Gastroesophageal sphincter (tissue), 4 donors: ENCODE data around the gene NCKAP5. TPM values are rescaled to one million over a fixed set of nuclear protein-coding genes. Genes with fewer than 3 reads are reported as not detected.

Experiments
- ATAC-seq: fragments of 150-250 bp; one replicate; pipeline ENCODE4 v1.9.1; 2016; ENCODE audit warnings: mild to moderate bottlenecking, moderate library complexity
- H3K27ac ChIP-seq, 4 donors: fragments of 200-600 bp; sonication (generic) in 3 of 4; 1 replicate in 3 of 4; 2 replicates in 1 of 4; pipeline ENCODE4 v1.5.1; 2016 to 2019
- H3K27me3 ChIP-seq: fragments of 200-600 bp; sonication (generic); one replicate; pipeline ENCODE4 v1.5.1; 2019
- H3K36me3 ChIP-seq, 2 donors: fragments of 200-600 bp; sonication (generic); one replicate each; pipeline ENCODE4 v1.5.1; 2019; ENCODE audit warnings: control low read depth in 1 of 2
- H3K4me1 ChIP-seq, 3 donors: fragments of 200-600 bp; sonication (generic); 1 replicate in 2 of 3; 2 replicates in 1 of 3; pipeline ENCODE4 v1.5.1; 2016 to 2019; ENCODE audit warnings: control low read depth in 2 of 3
- H3K4me3 ChIP-seq, 2 donors: fragments of 200-600 bp; sonication (generic); one replicate each; pipeline ENCODE4 v1.5.1; 2019; ENCODE audit warnings: mild to moderate bottlenecking in 1 of 2, moderate library complexity in 1 of 2
- H3K9me3 ChIP-seq, 3 donors: fragments of 200-600 bp; sonication (generic); one replicate each; pipeline ENCODE4 v1.5.1; 2017 to 2019; ENCODE audit warnings: control low read depth in 2 of 3
- CTCF ChIP-seq, 4 experiments: fragments of 200-600 bp in 2 of 4; fragments of 450-650 bp in 2 of 4; sonication (generic) in 1 of 4; IDR thresholded peaks; one replicate each; pipeline ENCODE4 v1.5.1; 2017 to 2019; ENCODE audit warnings: antibody characterized with exemption in 4 of 4, mild to moderate bottlenecking in 2 of 4, moderate library complexity in 2 of 4
- EP300 ChIP-seq: sonication (generic); formaldehyde crosslinking; IDR thresholded peaks from one replicate; pipeline ENCODE4 v1.6.1; 2017; ENCODE audit warnings: antibody characterized with exemption, mild to moderate bottlenecking
- POLR2A ChIP-seq, 2 donors: fragments of 450-650 bp; IDR thresholded peaks; one replicate each; pipeline ENCODE4 v1.6.1; 2017; ENCODE audit warnings: antibody characterized with exemption in 2 of 2, mild to moderate bottlenecking in 2 of 2, moderate library complexity in 1 of 2
- POLR2AphosphoS5 ChIP-seq: sonication (generic); formaldehyde crosslinking; IDR thresholded peaks from one replicate; pipeline ENCODE4 v1.6.1; 2017; ENCODE audit warnings: antibody characterized with exemption
- WGBS, 2 donors: methylation state at CpG; one replicate each; pipeline ENCODE4 v1.1.5; 2018; ENCODE audit warnings: low coverage in 1 of 2; 5-methylcytosine and 5-hydroxymethylcytosine counted together
- total RNA-seq, 4 donors: library from RNA; depleted of rRNA; stranded (reverse); fragments of >200 nt; gene quantifications; one replicate each; pipeline ENCODE4 v1.1.0, GENCODE V29; 2016

Gene NCKAP5
- total RNA-seq, 4 donors from 2014 or later = 0.16 to 0.57 (median 0.33) TPM

- no peak for ATAC-seq
- no peaks in the 10 kb centered on the region for H3K27me3 ChIP-seq
Observed at GRCh38 chr2:132797556-132797955, 770.7 kb downstream of the NCKAP5 start.

GRCh38 chr2:132797071-132797470 lies 771.2 kb downstream of the NCKAP5 start:
- no peaks in the 10 kb centered on the region for H3K27me3 ChIP-seq
- TF ChIP-seq CTCF (IDR thresholded peaks at IDR 0.05) (no peak), POLR2AphosphoS5 (no peak), EP300 (no peak), POLR2A (IDR thresholded peaks at IDR 0.05) (no peak)
- H3K4me3 ChIP-seq = no peak overlapping the region
- H3K36me3 ChIP-seq = no peaks in the 10 kb centered on the region
- WGBS, 2 donors = 48 to 54% methylated on average over 3 of the region's 3 CpGs
- ATAC-seq = no peak
- H3K27ac ChIP-seq = no peak overlapping the region
- H3K9me3 ChIP-seq = no peaks in the 10 kb centered on the region
- no peaks in the 10 kb centered on the region for H3K4me1 ChIP-seq

More at GRCh38 chr2:132797556-132797955, 770.7 kb downstream of the NCKAP5 start:
- Histone ChIP-seq H3K9me3 (no peaks in the 10 kb centered on the region), H3K4me3 (no peak overlapping the region), H3K4me1 (no peaks in the 10 kb centered on the region), H3K27ac (no peak overlapping the region), H3K36me3 (no peaks in the 10 kb centered on the region)
- TF ChIP-seq EP300 (no peak), POLR2AphosphoS5 (no peak), POLR2A (IDR thresholded peaks at IDR 0.05) (no peak), CTCF (IDR thresholded peaks at IDR 0.05) (no peak)
- 85 to 94% methylated on average over 3 of the region's 3 CpGs for WGBS, 2 donors

- H3K27ac ChIP-seq = no peak overlapping the region
- H3K27me3 ChIP-seq = no peaks in the 10 kb centered on the region
- no peaks in the 10 kb centered on the region for H3K36me3 ChIP-seq
- no peak for ATAC-seq
- TF ChIP-seq CTCF (IDR thresholded peaks at IDR 0.05) (no peak), EP300 (no peak), POLR2AphosphoS5 (no peak), POLR2A (IDR thresholded peaks at IDR 0.05) (no peak)
- 90% methylated on average over 2 of the region's 2 CpGs; no CpG with 5 or more reads in 1 of the 2 donors for WGBS, 2 donors
- no peaks in the 10 kb centered on the region for H3K9me3 ChIP-seq
- H3K4me3 ChIP-seq = no peak overlapping the region
- H3K4me1 ChIP-seq = no peaks in the 10 kb centered on the region
Observed at GRCh38 chr2:132795220-132795619, 773.0 kb downstream of the NCKAP5 start.

- 91 to 93% methylated on average over 5 to 8 of the region's 8 CpGs for WGBS, 2 donors
- Histone ChIP-seq H3K4me1 (no peaks in the 10 kb centered on the region), H3K36me3 (no peaks in the 10 kb centered on the region), H3K4me3 (no peak overlapping the region), H3K9me3 (no peaks in the 10 kb centered on the region), H3K27me3 (no peaks in the 10 kb centered on the region), H3K27ac (no peak overlapping the region)
- no peak for ATAC-seq
- no peak for TF ChIP-seq POLR2AphosphoS5
- no peak for TF ChIP-seq EP300
- no peak for TF ChIP-seq POLR2A (IDR thresholded peaks at IDR 0.05)
- TF ChIP-seq CTCF (IDR thresholded peaks at IDR 0.05) = no peak
Observed at GRCh38 chr2:132793532-132793931, 774.7 kb downstream of the NCKAP5 start.

GRCh38 chr2:132790207-132790785 lies 778.0 kb downstream of the NCKAP5 start:
- no peak overlapping the region for H3K27ac ChIP-seq
- TF ChIP-seq EP300 (no peak), CTCF (IDR thresholded peaks at IDR 0.05) (no peak), POLR2AphosphoS5 (no peak), POLR2A (IDR thresholded peaks at IDR 0.05) (no peak)
- no peaks in the 10 kb centered on the region for H3K4me1 ChIP-seq
- ATAC-seq = no peak
- no peak overlapping the region for H3K4me3 ChIP-seq
- H3K36me3 ChIP-seq = no peaks in the 10 kb centered on the region
- H3K27me3 ChIP-seq = no peaks in the 10 kb centered on the region
- WGBS, 2 donors = 23 to 27% methylated on average over 4 of the region's 4 CpGs
- H3K9me3 ChIP-seq = no peaks in the 10 kb centered on the region
